GM23248 (cell line): ENCODE data around the gene CRACR2A.

ENCODE experiments used
- EZH2 ChIP-seq: fragments of 200-600 bp; sonication (generic); IDR thresholded peaks from 2 replicates; pipeline ENCODE4 v1.6.1; 2018; ENCODE audit warnings: antibody characterized with exemption, mild to moderate bottlenecking; ENCODE audit not compliant: insufficient read depth, poor library complexity, severe bottlenecking
- EZH2phosphoT487 ChIP-seq: fragments of 200-600 bp; sonication (generic); IDR thresholded peaks from 2 replicates; pipeline ENCODE4 v1.6.1; 2018; ENCODE audit warnings: antibody characterized with exemption, moderate library complexity, mild to moderate bottlenecking, low read depth; ENCODE audit not compliant: insufficient read depth

DNA sequence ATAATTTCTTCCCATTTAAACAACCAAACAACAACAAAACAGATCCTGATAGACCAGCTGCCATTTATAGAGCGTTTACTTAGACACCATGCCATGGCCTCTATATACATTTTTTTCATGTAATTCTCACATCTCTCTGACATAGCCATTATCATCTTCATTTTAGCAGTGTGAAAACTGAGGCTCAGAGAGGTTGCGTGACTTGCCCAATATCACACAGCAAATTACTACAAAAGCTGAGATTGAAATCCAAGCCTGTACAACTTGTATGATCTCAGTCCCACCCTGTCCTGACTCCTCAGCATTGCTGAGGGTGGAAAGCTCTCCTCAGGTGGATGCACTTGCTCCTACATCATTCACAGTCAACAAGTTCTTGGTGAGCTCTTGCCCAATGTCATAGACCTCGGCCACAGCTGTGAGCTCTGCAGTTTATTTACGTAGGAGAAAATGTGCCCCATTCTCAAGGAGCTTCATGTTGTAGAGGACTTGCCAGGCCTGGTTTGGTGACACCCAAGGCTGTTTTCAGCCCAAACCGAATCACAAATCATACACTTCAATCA lies 55.5 kb downstream of the CRACR2A start:
- TF ChIP-seq EZH2phosphoT487 (no peak), EZH2 (no peak)
